CD4-positive, alpha-beta T cell treated with Interleukin-10 for 1 hour (primary cell): ENCODE results near the gene ABCD1.
"Not testable (repeated sequence)": the region's sequence is repeated elsewhere in the genome, so short reads cannot be mapped to it uniquely, and the experiment has no call there.

ENCODE experiments used
- DNase-seq: peaks from one replicate; pipeline ENCODE4 v3.0.0-alpha.2; 2020

Gene ABCD1

GRCh38 chrX:153724252-153725038 is at the start of gene ABCD1, which contains the start of gene BCAP31:
ABCD1 (plus strand) TSS chrX:153724856; CDS start chrX:153725267, 411 bp downstream.
BCAP31 (minus strand) TSS chrX:153724387; CDS start chrX:153723244, 1,143 bp downstream.
- peak; percentile 91 for DNase-seq

- no peak for DNase-seq
Measured at GRCh38 chrX:153681175-153681574, 43.5 kb upstream of the ABCD1 start.

DNA sequence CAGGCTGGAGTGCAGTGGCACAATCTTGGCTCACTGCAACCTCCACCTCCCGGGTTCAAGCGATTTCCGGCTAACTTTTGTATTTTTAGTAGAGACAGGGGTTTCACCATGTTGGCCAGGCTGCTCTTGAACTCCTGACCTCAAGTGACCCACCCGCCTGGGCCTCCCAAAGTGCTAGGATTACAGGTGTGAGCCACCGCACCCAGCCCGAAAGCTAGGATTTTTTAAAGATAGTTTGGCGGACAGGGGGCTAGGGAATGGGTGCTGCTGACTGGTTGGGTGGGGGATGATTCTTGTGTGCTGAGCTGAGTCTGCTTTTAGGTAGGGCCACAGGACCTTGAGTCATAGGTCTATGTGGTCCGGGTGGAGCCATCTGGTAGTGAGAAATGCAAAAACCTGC is 41.2 kb upstream of the ABCD1 start:
- not testable (repeated sequence) for DNase-seq

GRCh38 chrX:153684467-153685155 is 40.0 kb upstream of the ABCD1 start:
- DNase-seq = no peak

DNA sequence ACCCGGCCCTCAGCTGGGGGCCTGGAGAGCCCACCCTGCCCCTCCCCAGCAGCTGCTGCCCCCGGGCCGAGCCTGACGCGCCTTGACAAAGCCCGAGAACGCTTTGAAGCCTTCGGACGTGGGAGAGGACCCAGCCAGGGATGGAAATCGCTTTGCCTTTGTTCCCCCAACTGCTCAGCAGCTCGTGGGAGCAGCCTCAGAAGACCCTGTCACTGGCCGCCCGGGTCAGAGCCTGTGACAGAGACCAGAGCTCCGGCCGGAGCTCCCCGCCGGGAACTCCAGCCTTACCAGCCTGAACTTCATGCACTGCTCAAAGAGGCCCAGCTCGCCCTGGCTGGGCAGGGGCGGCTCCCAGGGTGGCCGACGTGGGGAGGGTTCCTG is 39.5 kb upstream of the ABCD1 start:
- DNase-seq = no peak

DNA sequence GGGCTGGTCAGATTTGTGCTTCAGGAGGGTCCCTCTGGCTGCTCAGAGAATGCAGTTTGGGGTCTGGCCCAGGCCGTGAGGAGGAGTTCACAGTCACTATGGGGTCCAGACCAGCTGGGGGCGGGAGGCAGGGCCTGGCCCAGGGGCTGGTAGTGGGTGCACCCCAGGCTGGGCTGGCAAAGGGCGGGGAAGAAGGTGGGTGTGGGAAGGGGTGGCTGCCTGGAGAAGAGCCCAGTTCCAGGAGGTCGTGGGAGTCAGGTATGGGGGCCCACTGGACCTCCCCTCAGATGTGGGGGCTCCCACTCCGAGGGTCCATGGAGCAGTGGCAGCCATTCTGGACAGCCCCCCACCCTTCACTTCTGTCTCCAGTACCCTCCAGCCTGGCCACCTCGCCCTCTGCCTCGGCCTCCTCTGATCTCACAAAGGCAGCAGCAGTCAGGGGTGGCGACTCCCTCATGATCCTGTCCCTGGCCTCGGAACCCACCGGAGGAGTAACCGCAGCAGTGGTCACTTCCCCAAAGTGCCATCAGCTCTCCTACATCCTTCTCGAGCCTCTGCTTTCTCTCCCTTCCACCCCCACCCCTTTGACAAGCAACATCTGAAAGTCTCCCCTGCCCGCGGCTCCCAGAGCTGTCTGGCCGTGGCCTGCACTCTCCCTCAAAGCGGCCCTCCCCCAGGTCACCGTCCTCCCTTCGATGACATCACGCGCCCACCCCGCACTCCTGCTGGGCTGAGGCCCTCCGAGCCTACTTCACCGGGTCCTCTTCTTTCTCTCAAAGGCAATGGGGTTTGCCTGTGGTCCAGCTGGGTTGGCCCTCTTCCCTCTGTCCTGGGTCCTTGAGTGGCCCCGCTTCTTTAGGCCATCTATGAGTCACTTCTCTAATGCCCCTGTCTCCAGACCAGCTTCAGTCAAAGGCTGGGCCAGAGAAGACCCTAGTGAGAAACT is 38.6 kb upstream of the ABCD1 start:
- DNase-seq = no peak

GRCh38 chrX:153686711-153687110 is 37.9 kb upstream of the ABCD1 start:
- DNase-seq = no peak

DNA sequence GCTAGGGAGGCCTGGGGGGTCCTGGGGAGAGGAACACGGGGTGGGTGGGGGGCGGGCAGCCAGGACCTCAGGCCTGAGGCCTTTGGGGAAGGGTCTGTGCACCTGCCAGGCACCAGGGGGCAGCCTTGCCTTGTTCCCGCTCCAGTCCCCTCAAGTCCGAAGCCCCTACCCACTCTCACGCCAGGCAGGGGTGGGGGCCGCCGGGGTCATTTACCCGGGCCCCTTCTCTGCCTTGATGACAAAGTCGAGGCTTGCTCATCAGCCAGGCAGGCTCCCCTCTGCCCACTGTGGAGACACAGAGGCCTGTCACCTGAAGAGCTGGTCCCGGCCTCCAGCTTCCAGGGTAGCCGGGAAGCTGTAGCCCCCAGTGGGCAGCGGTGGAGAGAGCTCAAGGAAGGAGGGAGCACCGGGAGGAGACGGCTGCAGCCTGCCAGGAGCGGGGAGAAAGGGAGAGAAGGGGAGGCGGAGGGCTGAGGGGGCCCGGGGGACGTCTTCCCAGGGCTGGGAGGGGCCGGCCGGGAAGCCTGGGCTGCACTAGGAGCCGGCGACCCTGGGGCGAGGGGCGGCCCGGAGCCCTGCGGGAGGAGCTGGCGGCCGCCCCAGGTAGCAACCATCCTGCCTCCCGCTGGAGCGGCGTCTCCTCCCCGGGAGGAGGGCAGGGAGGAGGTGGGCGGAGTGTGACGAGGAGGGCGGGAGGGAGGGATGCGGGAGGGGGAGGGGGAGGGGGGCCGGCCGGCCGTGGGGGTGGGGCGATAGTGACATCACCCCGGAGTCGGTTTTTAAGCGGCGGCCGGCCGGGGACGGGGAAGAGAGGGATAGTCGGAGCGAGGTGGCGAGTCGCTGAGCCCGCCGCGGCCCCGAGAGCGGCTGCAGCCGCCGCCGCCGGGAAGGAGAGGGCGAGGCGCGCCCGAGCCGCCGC is 37.3 kb upstream of the ABCD1 start, which contains the start of gene SLC6A8:
Gene SLC6A8, plus strand, starts transcription at position 806 of the 919 bp plus-strand sequence. CDS start 649 bp downstream, outside the sequence.
- DNase-seq = peak; percentile 61

DNA sequence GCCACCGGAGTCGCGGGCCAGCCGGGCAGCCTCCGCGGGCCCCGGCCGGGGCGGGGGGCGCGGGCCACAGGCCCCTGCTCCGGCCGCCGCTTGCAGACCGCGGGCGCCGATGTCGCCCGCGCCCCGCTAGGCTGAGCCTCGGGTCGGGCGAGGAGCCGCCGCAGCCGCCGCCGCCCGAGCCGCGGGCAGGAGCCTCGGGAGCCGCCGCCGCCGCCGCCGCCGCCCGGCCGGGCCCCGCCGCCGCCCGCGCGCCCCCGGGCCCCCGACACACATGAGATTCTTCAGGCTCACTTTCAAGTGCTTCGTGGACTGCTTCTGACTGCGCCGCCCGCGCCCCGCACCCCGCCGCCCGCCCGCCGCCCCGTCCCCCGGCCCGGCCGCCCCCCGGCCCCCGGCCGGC is 36.6 kb upstream of the ABCD1 start:
- no peak for DNase-seq

- no peak for DNase-seq
Measured at GRCh38 chrX:153688506-153688905, 36.1 kb upstream of the ABCD1 start.

GRCh38 chrX:153688911-153689590 is 35.6 kb upstream of the ABCD1 start:
- DNase-seq = no peak

DNA sequence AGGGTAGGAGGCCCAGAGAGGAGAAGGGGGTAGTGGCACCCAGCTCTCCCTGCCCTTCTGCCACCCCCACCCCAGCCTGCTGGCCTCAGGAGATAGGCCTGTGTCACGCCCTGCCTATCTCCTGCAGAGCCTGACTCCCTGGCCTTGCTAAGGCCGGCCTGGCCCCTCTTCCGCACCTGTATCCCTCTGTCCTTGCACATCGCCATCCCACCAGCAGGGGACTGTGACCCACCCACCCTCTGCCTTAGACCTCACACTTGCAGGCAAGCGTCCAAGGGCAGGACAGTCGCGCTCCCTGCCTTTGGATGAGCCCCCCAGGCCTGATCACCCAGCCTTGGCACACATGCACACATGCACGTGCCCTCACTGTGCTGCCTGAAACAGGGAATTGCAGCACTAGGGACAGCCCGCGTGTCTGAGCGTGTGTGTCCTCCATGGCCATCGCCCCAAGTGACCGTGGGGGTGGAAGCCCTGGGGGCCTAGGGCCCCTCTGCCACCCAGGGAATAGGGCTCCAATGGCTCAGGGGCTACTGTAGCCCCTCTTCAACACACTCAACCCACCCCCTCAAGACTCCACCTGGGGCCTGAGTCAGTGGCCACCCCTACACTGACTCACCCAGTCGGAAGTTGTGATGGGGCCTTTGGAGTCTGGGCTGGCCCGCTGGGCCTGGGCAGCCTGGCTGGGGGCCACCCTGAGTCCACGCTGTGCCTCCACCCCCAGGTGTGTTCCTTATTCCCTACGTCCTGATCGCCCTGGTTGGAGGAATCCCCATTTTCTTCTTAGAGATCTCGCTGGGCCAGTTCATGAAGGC is 34.8 kb upstream of the ABCD1 start:
- no peak for DNase-seq

- DNase-seq = no peak
Measured at GRCh38 chrX:153690466-153690865, 34.2 kb upstream of the ABCD1 start.

GRCh38 chrX:153691032-153691827 is 33.4 kb upstream of the ABCD1 start:
- DNase-seq = not testable (repeated sequence)

- DNase-seq = no peak
Measured at GRCh38 chrX:153692003-153692402, 32.7 kb upstream of the ABCD1 start.

DNA sequence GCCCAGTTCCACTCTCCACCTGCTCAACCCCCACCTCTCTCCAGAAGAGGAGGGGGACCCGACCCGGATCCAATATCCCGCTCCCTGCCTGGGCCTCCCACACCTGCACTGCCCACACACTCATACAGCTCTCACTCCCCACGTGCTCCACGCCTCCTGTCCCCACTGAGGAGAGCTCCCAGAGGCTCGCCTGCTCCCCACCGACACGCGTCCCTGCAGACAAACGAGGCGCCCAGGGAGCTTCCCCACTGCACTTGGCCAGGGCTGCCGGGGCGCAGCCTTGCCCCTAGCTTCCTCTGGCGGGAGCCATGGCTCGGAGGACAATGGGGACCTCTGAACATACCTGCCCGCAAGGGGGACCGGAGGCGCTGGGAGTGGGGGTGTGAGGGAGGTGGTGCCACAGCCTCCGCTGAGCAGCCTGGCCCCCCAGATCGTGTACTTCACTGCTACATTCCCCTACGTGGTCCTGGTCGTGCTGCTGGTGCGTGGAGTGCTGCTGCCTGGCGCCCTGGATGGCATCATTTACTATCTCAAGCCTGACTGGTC is 32.0 kb upstream of the ABCD1 start:
- DNase-seq = no peak

GRCh38 chrX:153693216-153694086 is 31.2 kb upstream of the ABCD1 start:
- no peak for DNase-seq

DNA sequence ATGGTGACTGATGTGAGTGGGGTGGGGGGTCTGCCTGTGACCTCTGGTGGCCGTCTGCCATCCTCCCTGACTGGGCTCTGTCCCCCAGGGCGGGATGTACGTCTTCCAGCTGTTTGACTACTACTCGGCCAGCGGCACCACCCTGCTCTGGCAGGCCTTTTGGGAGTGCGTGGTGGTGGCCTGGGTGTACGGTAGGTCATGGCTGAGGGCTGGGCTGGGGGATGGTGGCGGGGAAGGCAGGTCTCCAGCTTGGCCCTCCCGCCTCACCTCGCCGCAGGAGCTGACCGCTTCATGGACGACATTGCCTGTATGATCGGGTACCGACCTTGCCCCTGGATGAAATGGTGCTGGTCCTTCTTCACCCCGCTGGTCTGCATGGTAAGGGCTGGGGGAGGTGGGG is 30.4 kb upstream of the ABCD1 start:
- not testable (repeated sequence) for DNase-seq
